DOHH2 (cell line): Measurements from ENCODE around the gene CPNE9.

Experiments
- CTCF ChIP-seq: fragments of 200-600 bp; sonication (generic); IDR thresholded peaks from one replicate; pipeline ENCODE4 v1.5.1; 2014; ENCODE audit warnings: antibody characterized with exemption, mild to moderate bottlenecking, low read depth, low read length; ENCODE audit not compliant: poor library complexity, severe bottlenecking
- EZH2phosphoT487 ChIP-seq: fragments of 200-600 bp; sonication (generic); IDR thresholded peaks from 2 replicates; pipeline ENCODE4 v1.6.1; 2017; ENCODE audit warnings: borderline replicate concordance, mild to moderate bottlenecking, antibody characterized with exemption, low read length, moderate library complexity, mixed read lengths

- no peak for TF ChIP-seq CTCF
- TF ChIP-seq EZH2phosphoT487, result no peak
These were observed 53.8 kb downstream of the CPNE9 start for GRCh38 chr3:9757427-9757826.
